ENCODE measurements around the gene GJC1.

DNA sequence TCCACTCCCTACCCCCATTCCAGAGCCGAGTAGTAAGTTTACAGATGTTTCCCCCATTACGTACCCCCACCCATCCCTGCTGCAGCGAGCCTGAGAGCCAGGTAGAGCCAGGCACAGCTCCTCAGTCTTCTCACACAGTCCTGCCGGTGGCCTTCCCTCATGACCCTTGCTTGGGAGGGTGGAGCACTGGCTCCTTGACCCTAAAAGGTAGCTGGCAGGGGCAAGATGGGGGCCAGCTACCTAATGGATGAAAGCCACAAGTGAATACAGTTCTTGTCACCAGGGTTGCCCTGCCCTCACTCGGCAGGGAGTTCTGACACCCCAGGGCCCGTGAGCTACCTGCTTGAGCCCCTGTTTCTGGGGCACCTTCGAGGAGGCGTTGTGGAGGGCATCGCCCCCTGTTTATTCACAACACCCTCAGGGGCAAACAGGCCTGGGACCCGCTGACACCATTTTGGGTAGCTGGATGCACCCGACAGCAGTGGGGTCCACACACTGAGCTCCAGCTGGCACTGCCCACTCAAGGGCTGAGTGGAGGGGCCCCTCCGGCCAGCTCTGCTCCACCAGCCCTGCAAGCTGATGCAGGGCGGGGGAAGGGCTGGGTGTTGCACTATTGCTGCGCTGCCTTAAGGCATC lies 49.1 kb downstream of the GJC1 start:
- TF ChIP-seq CTCF (IDR thresholded peaks at IDR 0.05) (no peak), POLR2A (IDR thresholded peaks at IDR 0.05) (no peak)
